GM12865 (cell line): ENCODE results near the gene TMEM18.

Experiments used
- DNase-seq: peaks from one replicate; pipeline ENCODE4 v3.0.0; 2010; ENCODE audit warnings: low read depth
- H3K4me3 ChIP-seq: 2 replicates; pipeline ENCODE4 v1.5.1; 2011; ENCODE audit warnings: mild to moderate bottlenecking, low read depth, low read length, control low read depth
- TF ChIP-seq, protein P1 (sequence below): IDR thresholded peaks from 2 replicates; pipeline ENCODE4 v1.5.1; 2011; ENCODE audit warnings: low read length, control low read depth, low read depth, inconsistent platforms; ENCODE audit not compliant: insufficient read depth; ENCODE audit errors: missing control alignments

TMEM18 gene

DNA sequence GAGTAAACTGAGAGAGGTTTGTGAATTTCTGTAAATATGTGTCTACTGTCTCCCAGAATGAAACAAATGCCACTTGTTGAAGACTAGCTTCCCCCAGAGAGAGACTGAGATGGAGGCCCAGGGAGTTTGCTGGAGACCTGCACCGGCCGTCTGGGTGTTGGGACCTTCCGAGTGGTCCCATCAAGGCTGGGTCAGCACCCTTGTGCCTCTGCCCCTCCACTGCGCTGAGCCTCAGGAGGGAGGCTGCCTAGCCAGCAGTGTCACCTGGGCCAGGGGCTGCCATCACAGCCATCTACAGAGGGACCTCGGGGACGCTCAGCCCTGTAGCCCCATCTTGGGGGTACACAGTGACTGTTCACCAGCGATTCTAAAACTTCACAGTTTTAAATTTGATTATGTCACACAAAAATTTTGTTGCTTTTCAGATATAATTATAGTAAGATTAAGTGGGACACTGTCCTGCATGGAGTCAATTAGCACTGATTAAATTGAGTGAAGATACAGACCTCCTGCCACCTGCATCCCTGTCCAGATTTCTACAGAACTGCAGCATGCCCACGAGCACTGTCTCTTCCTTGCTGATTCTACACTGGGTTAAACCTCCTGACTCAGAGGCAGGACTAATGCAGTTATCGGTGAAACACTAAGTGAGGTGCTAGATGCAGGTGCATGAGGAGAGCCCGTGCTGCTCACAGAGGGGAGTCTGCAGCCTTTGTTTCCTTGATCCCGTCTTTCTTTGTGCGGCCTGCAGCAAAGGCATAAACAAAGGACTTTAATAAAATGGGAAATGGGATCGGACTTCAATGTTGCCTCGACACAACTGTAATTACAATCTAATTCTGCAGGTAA is 50.5 kb downstream of the TMEM18 start:
- TF ChIP-seq, protein P1, sequence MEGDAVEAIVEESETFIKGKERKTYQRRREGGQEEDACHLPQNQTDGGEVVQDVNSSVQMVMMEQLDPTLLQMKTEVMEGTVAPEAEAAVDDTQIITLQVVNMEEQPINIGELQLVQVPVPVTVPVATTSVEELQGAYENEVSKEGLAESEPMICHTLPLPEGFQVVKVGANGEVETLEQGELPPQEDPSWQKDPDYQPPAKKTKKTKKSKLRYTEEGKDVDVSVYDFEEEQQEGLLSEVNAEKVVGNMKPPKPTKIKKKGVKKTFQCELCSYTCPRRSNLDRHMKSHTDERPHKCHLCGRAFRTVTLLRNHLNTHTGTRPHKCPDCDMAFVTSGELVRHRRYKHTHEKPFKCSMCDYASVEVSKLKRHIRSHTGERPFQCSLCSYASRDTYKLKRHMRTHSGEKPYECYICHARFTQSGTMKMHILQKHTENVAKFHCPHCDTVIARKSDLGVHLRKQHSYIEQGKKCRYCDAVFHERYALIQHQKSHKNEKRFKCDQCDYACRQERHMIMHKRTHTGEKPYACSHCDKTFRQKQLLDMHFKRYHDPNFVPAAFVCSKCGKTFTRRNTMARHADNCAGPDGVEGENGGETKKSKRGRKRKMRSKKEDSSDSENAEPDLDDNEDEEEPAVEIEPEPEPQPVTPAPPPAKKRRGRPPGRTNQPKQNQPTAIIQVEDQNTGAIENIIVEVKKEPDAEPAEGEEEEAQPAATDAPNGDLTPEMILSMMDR = no peak
- no peak overlapping the region for H3K4me3 ChIP-seq
- DNase-seq = no peak

DNA sequence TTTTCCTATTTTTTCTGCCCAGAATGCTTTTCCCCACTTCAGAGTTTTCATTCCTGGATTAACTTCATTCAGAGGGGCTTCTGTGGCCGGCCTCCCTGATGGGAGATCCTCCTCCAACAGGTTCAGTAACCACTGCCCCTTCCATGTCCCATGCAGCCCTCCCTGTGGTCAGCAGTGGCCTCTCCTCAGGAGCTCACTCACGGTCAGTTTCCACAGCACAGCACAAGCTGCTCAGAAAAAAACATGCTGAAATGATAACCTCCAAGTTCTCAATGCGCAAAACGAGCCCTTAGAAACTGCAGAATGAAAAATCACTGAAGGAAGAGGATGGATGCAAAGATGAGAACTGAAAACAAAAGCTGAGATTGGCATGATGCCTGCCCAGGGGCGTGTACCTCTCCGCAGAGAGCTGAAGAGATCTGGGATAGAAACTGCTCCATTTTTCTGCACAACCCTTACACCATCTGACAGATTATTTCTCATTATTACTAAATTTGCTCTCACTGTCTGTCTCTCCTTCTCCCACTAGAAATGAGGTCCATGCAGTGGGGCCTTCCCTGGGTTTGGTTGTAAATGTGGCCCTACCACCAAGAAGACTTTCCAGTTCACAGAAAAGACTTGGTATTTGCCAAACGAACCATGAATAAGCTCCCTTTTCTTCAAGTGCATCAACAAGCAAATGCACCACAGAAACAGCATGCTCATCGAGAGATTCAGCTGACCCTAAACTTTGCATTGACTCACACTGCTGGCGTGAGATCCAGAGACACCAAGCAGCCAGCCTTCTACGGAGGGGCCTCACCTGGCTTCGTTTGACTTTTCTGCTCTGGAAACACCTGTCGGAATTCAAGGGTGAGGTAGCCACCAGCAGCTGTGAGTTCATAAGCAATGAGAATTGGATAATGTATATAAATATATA is 51.5 kb downstream of the TMEM18 start:
- no peak for DNase-seq
- H3K4me3 ChIP-seq = no peak overlapping the region
- TF ChIP-seq, protein P1 = no peak

DNA sequence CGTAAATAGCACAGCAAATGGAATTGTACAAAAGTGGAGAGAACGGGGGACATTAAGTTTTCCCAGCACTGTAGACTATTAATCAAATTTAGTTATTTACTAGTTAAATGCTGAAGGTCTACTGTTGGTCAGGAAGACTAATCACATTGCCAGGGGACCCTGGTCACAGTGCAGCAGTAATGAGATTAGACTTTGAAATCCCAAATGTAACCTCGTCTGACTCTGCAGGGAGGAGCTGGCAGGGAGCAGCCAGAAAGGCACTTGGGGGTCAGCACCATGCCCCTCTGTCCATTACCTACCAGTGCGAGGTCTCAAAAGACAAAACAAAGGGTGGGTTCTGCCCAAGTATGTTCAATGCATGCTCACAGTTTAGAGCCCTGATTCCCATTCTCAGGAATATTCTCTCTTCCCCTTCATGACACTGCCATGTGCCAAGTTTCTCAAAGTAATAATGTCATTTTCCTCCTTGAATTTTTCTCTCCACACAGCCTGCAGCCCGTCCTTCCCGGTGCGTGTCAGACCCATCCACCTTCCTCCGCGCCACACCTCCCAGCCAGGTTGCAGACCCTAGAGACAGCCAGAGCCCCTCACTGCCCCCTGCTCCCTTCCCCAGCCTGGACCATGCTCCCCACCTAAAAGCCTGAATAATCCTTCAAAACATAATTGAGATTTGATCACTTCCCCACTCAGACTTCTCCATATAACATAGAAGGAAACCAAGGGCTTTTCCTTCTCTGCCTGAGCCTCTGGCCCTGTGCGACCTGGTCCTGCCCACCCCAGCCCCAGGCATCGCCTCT is 52.5 kb downstream of the TMEM18 start:
- TF ChIP-seq, protein P1 = no peak
- no peak for DNase-seq
- no peak overlapping the region for H3K4me3 ChIP-seq

DNA sequence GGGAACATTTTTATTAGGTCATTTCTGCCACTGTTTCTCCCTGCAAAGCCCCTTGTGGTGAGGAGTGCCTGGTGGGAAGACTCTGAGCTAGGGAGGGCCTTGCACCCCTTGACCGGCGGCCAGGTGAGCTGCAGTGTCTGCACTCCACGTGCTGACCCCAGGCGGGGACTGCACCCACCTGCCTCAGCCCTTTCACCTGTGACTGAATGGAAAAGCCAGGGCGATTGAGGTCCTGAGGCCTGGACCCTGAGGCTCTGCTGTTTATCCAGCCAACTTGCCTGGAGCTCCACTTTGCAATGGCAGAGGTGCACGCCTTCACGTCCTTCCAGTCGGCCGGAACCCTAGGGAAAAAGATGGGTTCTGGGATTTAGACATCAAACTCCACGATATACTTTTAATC is 53.1 kb downstream of the TMEM18 start:
- no peak overlapping the region for H3K4me3 ChIP-seq
- DNase-seq = no peak
- TF ChIP-seq, protein P1 = no peak

DNA sequence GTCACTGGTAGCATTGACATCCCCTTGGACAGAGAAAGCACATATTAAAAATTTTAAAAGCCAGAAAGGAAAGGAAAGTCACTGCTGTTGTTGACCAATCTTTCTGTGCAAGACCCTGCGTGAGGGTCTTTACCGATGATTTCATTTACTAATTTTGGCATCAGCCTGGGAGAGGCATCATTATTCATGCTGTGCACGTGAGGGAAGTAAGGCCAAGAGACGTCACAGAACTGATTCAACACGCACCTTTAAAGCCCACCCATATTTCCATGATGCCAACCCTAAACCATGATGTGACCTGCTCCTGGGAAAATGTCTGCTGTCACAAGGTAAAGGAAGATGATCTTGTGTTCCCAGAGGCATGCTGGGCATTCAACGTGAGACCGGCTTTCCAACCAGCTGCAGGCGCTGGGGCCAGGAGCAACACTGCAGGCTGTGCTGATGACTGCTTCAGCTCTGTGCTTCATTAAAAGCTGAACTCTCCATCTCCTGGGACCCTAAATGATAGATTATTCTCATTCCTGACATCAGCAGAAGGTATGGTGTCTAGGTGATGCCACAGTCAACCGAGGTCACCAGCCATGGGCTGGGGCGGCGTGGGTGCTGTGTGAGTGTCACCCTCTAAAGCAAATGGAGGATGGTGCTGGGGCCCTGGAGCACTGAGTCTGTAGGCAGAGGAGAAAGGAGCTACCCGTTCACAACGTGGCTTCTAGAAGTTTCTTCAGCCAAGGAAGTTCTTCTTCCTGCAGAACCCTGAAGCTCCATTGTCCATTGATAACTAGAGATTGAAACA is 53.9 kb downstream of the TMEM18 start:
- TF ChIP-seq, protein P1 = no peak
- DNase-seq = no peak
- no peak overlapping the region for H3K4me3 ChIP-seq

DNA sequence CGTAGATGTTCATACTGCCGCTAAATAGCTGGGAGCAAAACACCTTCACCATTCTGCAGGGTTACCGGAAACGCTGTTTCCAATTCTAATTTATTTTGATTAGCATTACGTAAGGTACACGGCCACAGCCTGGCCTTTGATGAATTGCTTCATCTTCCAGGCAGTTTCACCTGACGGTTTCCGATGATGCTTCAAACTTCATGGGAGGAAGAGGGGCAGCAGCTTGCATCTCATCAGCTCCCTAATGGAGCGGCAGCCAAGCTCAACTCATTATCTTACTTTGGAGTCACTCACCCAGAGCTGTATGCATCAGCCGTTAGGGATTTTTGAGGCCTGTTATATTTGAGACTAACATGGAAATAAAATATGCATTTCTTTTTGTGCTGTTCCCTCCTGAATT is 54.8 kb downstream of the TMEM18 start:
- no peak overlapping the region for H3K4me3 ChIP-seq
- TF ChIP-seq, protein P1 = no peak
- no peak for DNase-seq
